PC-9 (cell line): ENCODE data around the gene LSM4. TPM values are rescaled to one million over a fixed set of nuclear protein-coding genes. Genes with fewer than 3 reads are reported as not detected.

Experiments
- BruUV-seq: library from RNA; stranded (reverse); fragments of 400-500 nt; replicated peaks from 2 replicates; lab custom pipeline; 2021; lab: Mats Ljungman, UMichigan
- CTCF ChIA-PET: fragments of 300-600 bp; sonication (Branson Sonifier 250); formaldehyde crosslinking; loops from one replicate; lab custom pipeline; 2022; ENCODE audit warnings: antibody characterized with exemption; lab: Charles Lee
- POLR2A ChIA-PET: fragments of 300-600 bp; sonication (Branson Sonifier 250); formaldehyde crosslinking; loops from one replicate; lab custom pipeline; 2022; ENCODE audit warnings: antibody characterized with exemption; ENCODE audit not compliant: unreplicated experiment; lab: Charles Lee
- DNase-seq, 2 experiments: peaks; one replicate each; pipeline versions ENCODE4 v3.0.0 to v3.0.0-alpha.2; 2015 to 2022; ENCODE audit warnings: mixed read lengths in 1 of 2
- H2AFZ ChIP-seq: fragments of 200-600 bp; sonication (generic); 2 replicates; pipeline ENCODE4 v1.8.1; 2017; ENCODE audit warnings: antibody characterized with exemption
- H3F3A ChIP-seq: fragments of 200-600 bp; sonication (generic); 2 replicates; pipeline ENCODE4 v1.8.1; 2017; ENCODE audit warnings: antibody characterized with exemption, mild to moderate bottlenecking, low read depth; ENCODE audit not compliant: insufficient read depth
- H3K27ac ChIP-seq: fragments of 200-600 bp; sonication (generic); 2 replicates; pipeline ENCODE4 v1.6.1; 2016; ENCODE audit warnings: mixed run types
- H3K27me3 ChIP-seq: fragments of 200-600 bp; sonication (generic); 2 replicates; pipeline ENCODE4 v1.6.1; 2016; ENCODE audit warnings: low read depth, mixed run types; ENCODE audit not compliant: insufficient read depth
- H3K36me3 ChIP-seq: fragments of 200-600 bp; sonication (generic); 2 replicates; pipeline ENCODE4 v1.6.1; 2016; ENCODE audit warnings: low read depth, mixed run types
- H3K4me1 ChIP-seq: fragments of 200-600 bp; sonication (generic); replicated peaks from 2 replicates; pipeline ENCODE4 v1.6.1; 2016; ENCODE audit warnings: mixed run types; ENCODE audit not compliant: insufficient read depth
- H3K4me2 ChIP-seq: fragments of 200-600 bp; sonication (generic); 2 replicates; pipeline ENCODE4 v1.6.1; 2017; ENCODE audit warnings: mixed run types
- H3K4me3 ChIP-seq: fragments of 200-600 bp; sonication (generic); 2 replicates; pipeline ENCODE4 v1.6.1; 2016; ENCODE audit warnings: mixed run types
- H3K79me2 ChIP-seq: fragments of 200-600 bp; sonication (generic); 2 replicates; pipeline ENCODE4 v1.6.1; 2017; ENCODE audit warnings: low read depth, mixed run types
- H3K9me2 ChIP-seq: fragments of 200-600 bp; sonication (generic); 2 replicates; pipeline ENCODE4 v1.8.1; 2017; ENCODE audit warnings: mild to moderate bottlenecking; ENCODE audit not compliant: insufficient read depth
- H3K9me3 ChIP-seq: fragments of 200-600 bp; sonication (generic); 2 replicates; pipeline ENCODE4 v1.8.1; 2016; ENCODE audit warnings: low read depth; ENCODE audit not compliant: insufficient read depth
- H4K20me1 ChIP-seq: fragments of 200-600 bp; sonication (generic); 2 replicates; pipeline ENCODE4 v1.8.1; 2017; ENCODE audit not compliant: insufficient read depth
- EZH2 ChIP-seq: fragments of 200-600 bp; sonication (generic); IDR thresholded peaks from 2 replicates; pipeline ENCODE4 v1.8.0; 2017; ENCODE audit warnings: antibody characterized with exemption, low read depth
- intact Hi-C: fragments of 100-400 bp; cut with micrococcal nuclease; formaldehyde crosslinking; loops from one replicate; pipeline ENCODE4 v1.10.0; 2022; ENCODE audit not compliant: unreplicated experiment
- total RNA-seq: library from RNA; stranded (reverse); gene quantifications from 2 replicates; pipeline ENCODE4 v1.2.3, GENCODE V29; 2021
- TF ChIP-seq, protein P1 (sequence below): fragments of 200-600 bp; sonication (generic); conservative IDR thresholded peaks from 2 replicates; pipeline ENCODE4 v1.6.1; 2017; ENCODE audit warnings: mixed run types, antibody characterized with exemption, mild to moderate bottlenecking, moderate library complexity

LSM4 gene
- total RNA-seq, 1 experiment from 2014 or later, result 323 TPM

DNA sequence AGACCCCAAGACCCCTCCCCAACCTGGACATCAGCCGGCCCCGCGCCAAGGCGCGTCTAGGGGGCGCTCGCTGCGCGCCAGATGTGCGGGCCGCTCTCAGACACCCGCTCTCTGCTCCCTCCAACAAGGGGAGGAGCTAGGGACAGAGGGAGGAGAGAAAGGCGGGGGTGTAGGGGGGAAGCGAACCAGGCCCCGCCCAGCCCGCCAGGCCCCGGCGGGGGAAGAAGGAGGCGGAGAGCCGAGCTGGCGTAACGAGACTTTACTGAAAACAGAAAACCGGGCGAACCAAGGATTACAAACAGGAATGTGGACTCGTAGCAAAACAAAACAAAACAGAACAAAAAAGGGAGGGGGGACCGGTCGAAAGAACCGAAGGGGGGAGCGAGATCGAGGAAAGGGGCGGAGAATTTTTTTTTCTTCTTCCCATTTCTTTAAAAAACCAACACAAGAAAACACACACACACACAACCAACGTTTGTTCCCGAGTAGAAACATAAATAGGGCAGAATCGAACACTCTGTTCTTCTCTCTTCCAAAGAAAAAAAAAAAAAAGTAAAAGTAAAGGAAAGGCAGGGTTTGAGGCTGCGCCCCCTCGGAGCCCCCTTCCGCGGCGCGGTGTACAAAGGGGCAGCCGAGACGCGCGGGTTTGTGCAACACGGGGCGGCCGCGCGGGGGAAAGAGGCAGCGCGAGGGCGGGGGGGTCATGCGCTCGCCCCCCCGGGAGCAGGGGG, 43.2 kb downstream of the LSM4 start:
- Histone ChIP-seq H3K79me2 (peaks cover 55% of the 10 kb centered on the region), H3K4me1 (peaks cover 34% of the 10 kb centered on the region), H3F3A (peaks cover 57% of the 10 kb centered on the region), H3K9me2 (no peaks in the 10 kb centered on the region), H4K20me1 (peaks cover 25% of the 10 kb centered on the region), H3K36me3 (peaks cover 5% of the 10 kb centered on the region; the same call in 1 of the 2 replicates), H3K27me3 (no peaks in the 10 kb centered on the region), H3K4me2 (peak overlapping the region; percentile 83), H3K9me3 (no peaks in the 10 kb centered on the region), H2AFZ (peak overlapping the region; percentile 58), H3K27ac (peak overlapping the region; percentile 90), H3K4me3 (peak overlapping the region; percentile 90)
- ChIA-PET CTCF (interaction anchor here (0.5 to 2.9 kb wide), 18 partner anchors 13 to 1040 kb away, joined by 3 to 46 read pairs (median 4); partner anchors contain the start of genes LSM4 and RAB3A), POLR2A (interaction anchor here (0.5 to 2.0 kb wide), 15 partner anchors 13 to 1053 kb away, joined by 3 to 85 read pairs (median 5); partner anchors contain the start of genes DDX49 and GDF15)
- BruUV-seq, result TSS peak; percentile 45
- intact Hi-C loops, result loop anchor here (1.0 to 5.0 kb wide), 2 partner anchors 44 to 133 kb away; partner anchors contain the start of gene LSM4
- DNase-seq, result peak; percentile 88 to 93
- TF ChIP-seq, protein P1, sequence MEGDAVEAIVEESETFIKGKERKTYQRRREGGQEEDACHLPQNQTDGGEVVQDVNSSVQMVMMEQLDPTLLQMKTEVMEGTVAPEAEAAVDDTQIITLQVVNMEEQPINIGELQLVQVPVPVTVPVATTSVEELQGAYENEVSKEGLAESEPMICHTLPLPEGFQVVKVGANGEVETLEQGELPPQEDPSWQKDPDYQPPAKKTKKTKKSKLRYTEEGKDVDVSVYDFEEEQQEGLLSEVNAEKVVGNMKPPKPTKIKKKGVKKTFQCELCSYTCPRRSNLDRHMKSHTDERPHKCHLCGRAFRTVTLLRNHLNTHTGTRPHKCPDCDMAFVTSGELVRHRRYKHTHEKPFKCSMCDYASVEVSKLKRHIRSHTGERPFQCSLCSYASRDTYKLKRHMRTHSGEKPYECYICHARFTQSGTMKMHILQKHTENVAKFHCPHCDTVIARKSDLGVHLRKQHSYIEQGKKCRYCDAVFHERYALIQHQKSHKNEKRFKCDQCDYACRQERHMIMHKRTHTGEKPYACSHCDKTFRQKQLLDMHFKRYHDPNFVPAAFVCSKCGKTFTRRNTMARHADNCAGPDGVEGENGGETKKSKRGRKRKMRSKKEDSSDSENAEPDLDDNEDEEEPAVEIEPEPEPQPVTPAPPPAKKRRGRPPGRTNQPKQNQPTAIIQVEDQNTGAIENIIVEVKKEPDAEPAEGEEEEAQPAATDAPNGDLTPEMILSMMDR, result peak; percentile 99
- no peak for TF ChIP-seq EZH2

DNA sequence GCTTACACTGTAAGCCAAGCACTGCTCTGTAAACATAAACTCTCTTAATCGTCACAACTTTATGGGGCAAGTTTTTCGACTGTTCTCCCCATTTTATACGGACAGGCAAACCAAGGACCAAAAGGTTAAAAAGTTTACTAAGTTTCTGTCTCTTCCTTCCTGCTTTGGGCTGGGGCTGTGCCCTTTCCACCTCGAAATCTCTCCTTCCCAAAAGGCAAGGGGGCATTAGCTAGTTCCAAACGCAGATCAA, 43.7 kb downstream of the LSM4 start:
- ChIA-PET POLR2A (interaction anchor here (0.6 to 2.0 kb wide), 11 partner anchors 13 to 1053 kb away, joined by 4 to 85 read pairs (median 10); no protein-coding TSS in a partner anchor), CTCF (interaction anchor here (0.7 to 2.9 kb wide), 9 partner anchors 21 to 1040 kb away, joined by 3 to 46 read pairs (median 5); partner anchors contain the start of gene LSM4)
- H3F3A ChIP-seq, result peaks cover 60% of the 10 kb centered on the region
- peaks cover 5% of the 10 kb centered on the region; the same call in 1 of the 2 replicates for H3K36me3 ChIP-seq
- no peaks in the 10 kb centered on the region for H3K9me2 ChIP-seq
- intact Hi-C loops, result loop anchor here (1.0 to 5.0 kb wide), 2 partner anchors 44 to 133 kb away; partner anchors contain the start of gene LSM4
- H3K4me3 ChIP-seq, result peak overlapping the region; percentile 90
- H3K9me3 ChIP-seq, result no peaks in the 10 kb centered on the region
- H2AFZ ChIP-seq, result no peak overlapping the region
- TF ChIP-seq, protein P1, result no peak
- DNase-seq, result no peak
- H3K27ac ChIP-seq, result peak overlapping the region; percentile 90; the same call in 1 of the 2 replicates
- BruUV-seq, result no TSS peak
- no peaks in the 10 kb centered on the region for H3K27me3 ChIP-seq
- peaks cover 25% of the 10 kb centered on the region for H4K20me1 ChIP-seq
- H3K4me2 ChIP-seq, result peak overlapping the region; percentile 83
- peaks cover 39% of the 10 kb centered on the region for H3K4me1 ChIP-seq
- H3K79me2 ChIP-seq, result peaks cover 55% of the 10 kb centered on the region

DNA sequence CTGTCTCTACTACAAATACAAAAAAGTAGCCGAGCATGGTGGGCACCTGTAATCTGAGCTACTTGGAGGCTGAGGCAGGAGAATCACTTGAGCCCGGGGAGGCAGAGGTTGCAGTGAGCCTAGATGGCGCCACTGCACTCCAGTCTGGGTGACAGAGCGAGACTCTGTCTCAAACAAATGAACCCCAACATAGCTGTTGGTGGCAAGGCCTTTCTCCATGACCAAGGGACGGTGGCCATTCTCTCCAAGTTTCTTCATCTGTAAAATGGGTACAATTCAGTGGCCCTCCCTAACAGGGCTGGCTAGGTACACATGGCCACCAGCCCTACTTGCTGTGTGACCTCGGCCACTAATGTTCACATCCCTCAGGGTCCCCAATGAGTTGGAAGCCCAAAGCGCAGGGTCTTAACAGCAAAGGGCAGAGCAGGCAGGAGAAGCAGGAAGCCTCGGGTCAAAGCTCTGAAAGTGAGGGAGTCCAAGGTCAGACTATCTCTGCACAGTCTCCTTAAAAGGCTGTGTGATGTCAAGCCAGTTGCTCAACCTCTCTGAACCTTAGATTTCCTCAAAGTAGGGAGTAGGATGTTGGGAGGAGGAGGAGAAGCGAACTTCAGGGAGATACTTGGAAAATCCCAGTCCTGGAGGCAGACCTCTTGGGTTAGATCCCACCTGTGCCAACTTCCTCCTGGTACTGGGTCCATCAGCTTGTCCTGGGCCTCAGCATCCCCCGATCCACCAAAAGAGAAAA, 44.2 kb downstream of the LSM4 start:
- ChIA-PET POLR2A (interaction anchor here (0.6 to 2.0 kb wide), 9 partner anchors 14 to 240 kb away, joined by 3 to 85 read pairs (median 10); no protein-coding TSS in a partner anchor), CTCF (interaction anchor here (1.3 to 2.9 kb wide), 4 partner anchors 26 to 61 kb away, joined by 8 to 46 read pairs (median 14); partner anchors contain the start of gene LSM4)
- intact Hi-C loops, result loop anchor here (1.0 to 5.0 kb wide), 2 partner anchors 45 to 134 kb away; partner anchors contain the start of gene LSM4
- DNase-seq, result peak in 1 of 2 experiments; percentile 38
- Histone ChIP-seq H3K4me1 (peaks cover 41% of the 10 kb centered on the region), H3F3A (peaks cover 60% of the 10 kb centered on the region), H3K27ac (no peak overlapping the region), H3K9me3 (no peaks in the 10 kb centered on the region), H3K9me2 (no peaks in the 10 kb centered on the region), H2AFZ (no peak overlapping the region), H3K4me3 (peak overlapping the region; percentile 90), H3K27me3 (no peaks in the 10 kb centered on the region), H4K20me1 (peaks cover 25% of the 10 kb centered on the region), H3K79me2 (peaks cover 57% of the 10 kb centered on the region), H3K4me2 (peak overlapping the region; percentile 83), H3K36me3 (peaks cover 5% of the 10 kb centered on the region; the same call in 1 of the 2 replicates)
- no peak for TF ChIP-seq EZH2
- TF ChIP-seq, protein P1, result no peak
- BruUV-seq, result no TSS peak
